ENCODE data around the gene IGSF10.

Gene IGSF10

GRCh38 chr3:151412989-151413388, 47.9 kb downstream of the IGSF10 start:
- no peak for DNase-seq
